LNCAP (cell line): ENCODE measurements around the gene COG1.

Experiments used
- CTCF ChIP-seq: fragments of 450-650 bp; IDR thresholded peaks from 2 replicates; pipeline ENCODE4 v1.5.1; 2017; ENCODE audit warnings: mild to moderate bottlenecking

The COG1 gene

DNA sequence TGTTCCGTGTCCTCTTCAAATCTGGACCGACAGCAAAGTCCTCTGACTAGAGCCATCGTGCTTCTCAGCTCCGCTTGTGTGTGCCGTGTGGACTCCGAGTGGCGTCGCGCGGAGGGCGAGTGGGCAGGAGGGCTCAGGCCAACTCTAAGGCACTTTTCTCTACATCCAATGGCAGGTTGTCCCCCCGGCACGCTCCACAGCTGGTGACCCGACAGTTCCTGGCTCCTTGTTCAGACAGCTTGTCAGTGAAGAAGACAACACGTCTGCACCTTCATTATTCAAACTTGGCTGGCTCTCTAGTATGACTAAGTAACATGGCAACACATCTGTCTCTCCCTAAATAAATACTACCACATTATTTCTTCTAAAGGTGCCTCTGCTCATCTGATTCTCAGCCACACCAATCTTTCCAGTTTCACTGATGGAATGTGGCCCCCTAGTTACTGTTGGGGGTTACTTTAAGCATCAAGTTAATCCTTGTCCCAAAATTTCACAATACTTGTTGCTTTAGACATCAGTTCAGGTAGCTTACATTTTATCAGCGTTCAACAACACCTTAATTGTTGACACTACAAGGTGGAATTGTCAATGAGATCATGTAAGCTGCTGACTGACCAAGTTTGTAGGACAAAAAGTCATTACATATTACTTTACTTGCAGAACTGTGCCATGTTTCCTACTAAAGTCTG, 15.4 kb downstream of the COG1 start:
- TF ChIP-seq CTCF = no peak

- TF ChIP-seq CTCF = no peak
Measured at GRCh38 chr17:73209436-73209835, 16.6 kb downstream of the COG1 start.

GRCh38 chr17:73210002-73210678, 17.3 kb downstream of the COG1 start:
- no peak for TF ChIP-seq CTCF

DNA sequence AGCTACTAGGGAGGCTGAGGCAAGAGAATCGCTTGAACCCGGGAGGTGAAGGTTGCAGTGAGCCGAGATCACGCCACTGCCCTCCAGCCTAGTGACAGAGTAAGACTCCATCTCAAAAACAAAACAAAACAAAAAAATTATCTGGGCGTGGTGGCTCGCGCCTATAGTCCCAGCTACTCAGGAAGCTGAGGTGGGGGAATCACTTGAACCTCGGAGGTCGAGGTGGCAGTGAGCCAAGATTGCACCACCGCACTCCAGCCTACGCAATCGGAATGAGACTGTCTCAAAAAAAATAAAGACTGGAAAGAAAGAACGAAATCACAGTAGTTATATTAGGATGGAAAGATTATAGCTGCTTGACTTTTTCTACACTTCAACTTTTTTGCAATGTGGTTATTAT, 18.9 kb downstream of the COG1 start:
- TF ChIP-seq CTCF = no peak

GRCh38 chr17:73214008-73214407, 21.2 kb downstream of the COG1 start:
- no peak for TF ChIP-seq CTCF

GRCh38 chr17:73214851-73215250, 22.0 kb downstream of the COG1 start:
- no peak for TF ChIP-seq CTCF

DNA sequence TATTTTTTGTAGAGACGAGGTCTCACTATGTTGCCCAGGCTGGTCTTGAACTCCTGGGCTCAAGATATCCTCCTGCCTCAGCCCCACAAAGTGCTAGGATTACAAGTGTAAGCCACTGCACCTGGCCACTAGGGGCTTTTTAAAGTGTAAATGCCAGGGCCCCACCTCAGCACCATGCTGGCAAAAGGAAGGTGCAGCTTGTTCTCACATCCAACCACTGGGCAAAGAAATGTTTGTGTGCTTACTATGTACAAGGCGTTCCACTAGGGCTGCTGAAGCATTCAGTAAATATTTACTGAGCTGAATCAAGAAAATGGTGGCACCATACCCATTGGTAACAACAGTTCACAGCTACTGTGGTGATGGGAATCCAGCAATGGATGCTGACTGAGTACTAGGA, 22.6 kb downstream of the COG1 start:
- TF ChIP-seq CTCF = peak; percentile 46
